NCI-H2029 (cell line): ENCODE data around the gene ABCC4.
"Not testable (repeated sequence)": the region's sequence is repeated elsewhere in the genome, so short reads cannot be mapped to it uniquely, and the experiment has no call there.

ENCODE experiments used
- DNase-seq: peaks from one replicate; lab custom pipeline; 2025; lab: John Stamatoyannopoulos, UW

The ABCC4 gene

GRCh38 chr13:95229855-95230254, 71.4 kb downstream of the ABCC4 start:
- DNase-seq = no peak

- DNase-seq = no peak
Observed at GRCh38 chr13:95228130-95228529, 73.1 kb downstream of the ABCC4 start.

GRCh38 chr13:95226932-95227695, 74.1 kb downstream of the ABCC4 start:
- DNase-seq = no peak

- no peak for DNase-seq
Observed at GRCh38 chr13:95226476-95226875, 74.8 kb downstream of the ABCC4 start.

- no peak for DNase-seq
Observed at GRCh38 chr13:95226050-95226449, 75.2 kb downstream of the ABCC4 start.

- no peak for DNase-seq
Observed at GRCh38 chr13:95224064-95224463, 77.2 kb downstream of the ABCC4 start.

- DNase-seq = no peak
Observed at GRCh38 chr13:95222733-95223018, 78.6 kb downstream of the ABCC4 start.

GRCh38 chr13:95221971-95222732, 79.1 kb downstream of the ABCC4 start:
- DNase-seq = no peak

GRCh38 chr13:95220611-95221010, 80.6 kb downstream of the ABCC4 start:
- DNase-seq = no peak

GRCh38 chr13:95217920-95218830, 83.1 kb downstream of the ABCC4 start:
- no peak for DNase-seq

- no peak for DNase-seq
Observed at GRCh38 chr13:95216182-95216581, 85.1 kb downstream of the ABCC4 start.

- no peak for DNase-seq
Observed at GRCh38 chr13:95212983-95213850, 88.0 kb downstream of the ABCC4 start.

GRCh38 chr13:95209109-95209508, 92.1 kb downstream of the ABCC4 start:
- no peak for DNase-seq

GRCh38 chr13:95207769-95208366, 93.4 kb downstream of the ABCC4 start:
- no peak for DNase-seq

- DNase-seq = no peak
Observed at GRCh38 chr13:95206116-95206515, 95.1 kb downstream of the ABCC4 start.

GRCh38 chr13:95204231-95204765, 97.0 kb downstream of the ABCC4 start:
- no peak for DNase-seq

- DNase-seq = no peak
Observed at GRCh38 chr13:95201814-95202651, 99.2 kb downstream of the ABCC4 start.

GRCh38 chr13:95200386-95200957, 100.8 kb downstream of the ABCC4 start:
- not testable (repeated sequence) for DNase-seq

GRCh38 chr13:95199896-95200295, 101.4 kb downstream of the ABCC4 start:
- DNase-seq = no peak

GRCh38 chr13:95198606-95199005, 102.6 kb downstream of the ABCC4 start:
- not testable (repeated sequence) for DNase-seq
